KG1 (cell line): ENCODE measurements around the gene POLA1.

Experiments used
- DNase-seq: peaks from one replicate; lab custom pipeline; 2025; lab: John Stamatoyannopoulos, UW

Gene POLA1

DNA sequence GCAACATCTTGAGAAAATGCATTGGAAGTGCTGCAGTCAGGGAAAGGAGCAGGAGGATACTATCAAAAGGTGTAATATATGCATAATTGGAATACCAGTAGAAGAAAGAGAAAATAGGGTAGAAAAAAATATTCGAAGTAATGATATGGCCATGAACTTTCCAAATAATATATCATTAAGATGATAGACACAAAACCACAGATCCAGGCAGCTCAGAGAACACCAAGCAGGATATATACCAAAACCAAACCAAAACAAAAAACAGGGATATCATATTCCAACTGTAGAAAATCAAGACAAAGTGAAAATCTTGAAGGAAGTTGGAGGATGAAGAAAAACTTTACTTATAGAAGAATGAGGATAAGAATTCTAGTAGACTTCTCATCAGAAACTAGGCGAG lies 9.7 kb upstream of the POLA1 start:
- no peak for DNase-seq

DNA sequence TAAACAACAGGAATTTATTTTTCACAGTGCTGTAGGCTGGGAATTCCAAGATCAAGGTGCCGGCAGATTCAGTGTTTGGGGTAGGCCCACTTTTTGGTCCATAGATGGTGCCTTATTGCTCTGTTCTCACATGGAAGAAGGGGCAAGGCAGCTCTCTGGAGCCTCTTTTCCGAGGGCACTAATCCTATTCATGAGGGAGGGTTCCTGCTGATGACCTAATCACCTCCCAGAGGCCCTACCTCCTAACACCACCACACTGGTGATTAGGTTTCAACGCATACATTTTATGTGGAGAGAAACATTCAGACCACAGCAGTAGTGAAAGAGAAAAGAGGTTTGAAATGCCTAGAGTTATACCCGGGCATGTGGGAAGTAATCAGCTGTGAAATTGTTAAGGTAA lies 1.4 kb upstream of the POLA1 start:
- no peak for DNase-seq

DNA sequence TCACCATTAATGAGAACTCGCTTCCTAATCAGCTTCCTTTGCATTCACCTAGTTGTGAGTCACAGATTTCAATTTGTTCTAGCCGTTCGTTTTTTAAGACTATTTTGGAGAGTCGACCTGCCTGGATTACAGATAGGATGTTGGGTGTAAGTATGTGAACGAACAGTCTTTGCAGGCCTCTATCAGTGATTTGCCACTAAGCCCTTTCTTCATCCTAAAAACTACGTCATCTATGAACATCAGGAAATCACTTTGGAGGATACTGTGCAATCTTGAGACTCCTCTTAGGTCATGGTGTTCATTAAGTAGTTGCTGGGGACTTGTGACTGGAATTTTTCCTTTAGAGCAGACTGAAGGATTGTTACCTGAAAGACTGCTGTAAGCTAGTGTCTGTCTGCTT lies 1.1 kb downstream of the POLA1 start:
- DNase-seq, result no peak

DNA sequence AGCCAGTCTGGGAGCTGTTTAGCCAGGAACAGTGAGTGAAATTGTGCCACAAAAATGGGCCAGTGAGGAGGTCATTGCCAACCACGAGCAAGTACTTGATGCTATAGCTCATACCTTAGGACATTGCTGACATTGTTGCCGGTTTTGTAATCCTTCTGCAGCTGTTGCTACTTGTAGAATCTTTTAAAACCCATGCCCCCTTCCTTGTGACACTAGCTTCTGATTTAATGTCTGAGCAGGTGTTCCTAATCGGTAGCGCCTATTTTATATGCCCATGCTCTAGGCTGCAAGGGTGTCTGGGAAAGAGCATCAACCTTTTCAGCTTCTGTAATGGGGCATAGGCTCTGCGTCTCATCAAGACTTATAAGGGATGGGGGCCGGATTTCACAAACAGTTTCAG lies 2.6 kb downstream of the POLA1 start:
- no peak for DNase-seq

DNA sequence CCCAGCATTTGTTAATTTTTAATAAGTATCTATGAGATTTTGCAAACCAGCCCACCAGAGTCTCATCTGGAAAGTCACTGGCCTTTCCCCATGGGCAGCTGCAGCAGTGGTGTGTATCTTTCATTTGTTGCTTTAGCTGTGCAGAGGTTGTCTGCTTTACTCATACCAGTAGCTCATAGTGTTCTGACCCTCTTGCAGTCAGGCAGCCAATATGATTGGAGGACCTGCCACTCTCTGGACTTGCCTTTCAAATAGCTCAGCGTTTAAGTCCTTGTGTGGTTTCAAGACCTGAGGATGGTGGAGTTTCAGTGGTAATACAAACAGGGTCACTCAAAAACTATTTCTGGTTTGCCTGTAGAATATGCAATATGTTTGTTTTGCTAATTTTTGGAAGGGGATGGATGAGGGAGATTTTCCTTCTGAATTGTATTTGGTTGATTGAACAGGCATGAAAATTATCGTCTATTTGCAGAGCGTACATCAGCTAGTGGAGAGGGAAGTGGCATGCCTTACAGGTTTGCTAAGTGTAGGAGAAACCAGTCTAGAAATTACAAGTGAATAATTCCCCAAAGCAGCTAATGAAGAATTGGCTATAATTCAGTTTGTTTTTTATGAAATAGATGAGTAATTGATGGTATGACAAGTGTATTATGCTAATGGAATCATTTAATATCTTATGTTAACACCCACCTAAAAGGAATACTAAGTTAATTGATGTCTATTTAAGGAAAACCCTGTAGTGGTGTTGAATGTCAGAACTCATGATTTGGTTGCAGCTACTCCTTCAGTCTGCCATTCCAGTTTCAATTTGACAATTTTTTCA lies 8.9 kb downstream of the POLA1 start:
- DNase-seq, result no peak

DNA sequence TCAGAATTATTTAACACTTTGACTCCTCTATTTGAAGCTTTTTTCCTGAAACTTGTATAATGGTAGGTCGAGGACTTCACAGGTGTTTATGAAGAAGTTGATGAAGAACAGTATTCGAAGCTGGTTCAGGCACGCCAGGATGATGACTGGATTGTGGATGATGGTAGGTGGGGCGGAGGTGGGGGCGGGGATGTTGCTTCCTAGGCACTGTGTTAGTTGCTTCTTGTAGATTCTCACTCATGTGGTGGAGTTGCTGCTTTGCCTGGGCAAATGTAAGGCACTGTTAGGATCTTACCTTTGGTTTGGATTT lies 9.4 kb downstream of the POLA1 start:
- DNase-seq, result no peak

DNA sequence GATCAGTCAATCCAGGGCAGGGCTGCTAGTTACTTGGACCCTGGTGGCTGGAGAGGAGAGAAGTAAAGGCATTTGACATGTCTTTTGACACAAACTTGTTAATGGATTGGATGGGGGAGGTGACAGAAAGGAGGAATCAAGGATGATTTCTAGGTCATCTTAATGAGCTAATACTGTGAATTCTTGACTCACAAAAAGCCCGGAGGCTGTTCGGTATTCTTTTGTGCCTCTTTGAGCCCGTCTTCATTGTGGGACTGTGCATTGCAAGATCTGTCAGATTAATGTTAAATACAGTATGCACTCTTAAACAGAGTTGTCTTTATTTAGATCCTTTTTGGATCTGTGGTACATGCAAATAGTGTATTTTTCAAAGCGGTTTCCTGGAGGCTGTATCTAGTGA lies 25.1 kb downstream of the POLA1 start:
- no peak for DNase-seq

DNA sequence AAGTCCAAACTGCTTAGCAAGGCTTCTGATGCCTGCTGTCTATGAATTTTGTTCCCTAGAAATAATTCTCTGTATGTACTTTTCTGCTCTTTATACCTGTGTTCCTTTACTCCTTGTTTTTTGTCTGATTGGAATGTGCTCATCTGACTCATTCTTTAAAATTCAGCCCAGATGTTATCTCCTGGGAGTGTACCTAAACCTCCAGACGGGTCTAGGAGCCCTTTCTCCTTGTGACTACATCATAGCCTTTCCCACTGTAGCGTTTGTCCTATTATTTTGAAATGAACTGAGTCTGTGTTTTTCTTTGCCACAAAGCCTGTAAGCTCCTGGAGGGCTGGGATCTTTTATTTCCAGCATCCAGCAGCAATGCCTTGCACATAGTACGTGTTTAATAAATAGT lies 26.3 kb downstream of the POLA1 start:
- no peak for DNase-seq

DNA sequence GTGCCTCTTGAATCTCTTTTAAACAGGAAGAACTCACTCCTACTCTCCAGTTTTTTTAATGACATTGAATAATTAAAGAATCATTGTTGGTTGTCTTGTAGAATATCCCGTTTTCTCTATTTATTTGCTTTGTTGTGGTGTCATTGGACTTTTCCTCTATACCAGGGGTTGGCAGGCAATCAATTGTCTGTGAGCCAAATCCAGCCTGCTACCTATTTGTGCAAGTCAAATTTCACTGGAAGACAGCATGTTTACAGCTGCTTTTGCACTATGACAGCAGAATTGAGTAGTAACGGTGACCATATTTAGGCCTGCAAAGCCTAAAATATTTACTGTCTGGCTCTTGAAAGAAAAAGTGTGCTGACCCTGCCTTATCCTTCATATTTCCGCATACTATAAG lies 34.8 kb downstream of the POLA1 start:
- no peak for DNase-seq

DNA sequence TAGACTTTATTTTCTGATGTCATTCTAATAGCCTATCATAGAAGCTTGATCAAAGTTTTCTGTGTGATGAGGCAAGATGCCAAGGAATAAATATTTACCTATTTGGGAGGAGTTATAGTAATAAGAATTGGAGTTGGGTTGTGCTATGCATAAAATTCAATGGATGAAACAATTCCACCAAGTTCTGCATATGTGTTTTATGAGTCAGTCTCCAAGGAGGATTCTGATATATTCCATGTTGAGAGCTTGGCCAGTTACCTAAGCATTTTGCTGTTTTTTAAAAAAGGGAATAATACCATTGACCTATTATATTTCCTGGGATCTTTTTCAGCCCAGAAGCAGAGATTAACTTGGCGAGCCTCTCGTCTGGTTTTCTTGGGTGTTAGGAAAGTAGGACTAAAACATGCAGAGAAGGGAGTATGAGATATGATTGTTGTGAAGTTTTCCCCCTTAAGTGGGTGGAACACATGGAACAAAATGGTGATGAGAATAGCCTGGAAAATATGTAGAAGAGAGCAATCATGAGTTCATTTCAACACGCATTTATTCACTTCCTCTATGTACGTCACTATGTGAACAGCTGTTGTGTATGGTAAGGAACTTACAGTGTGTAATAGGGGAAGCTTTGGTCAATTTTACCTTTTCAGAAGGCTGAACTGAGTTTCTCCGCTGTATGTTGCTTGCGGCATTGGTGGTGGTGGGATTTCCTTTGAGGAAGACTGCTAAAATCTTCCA lies 39.2 kb downstream of the POLA1 start:
- no peak for DNase-seq

DNA sequence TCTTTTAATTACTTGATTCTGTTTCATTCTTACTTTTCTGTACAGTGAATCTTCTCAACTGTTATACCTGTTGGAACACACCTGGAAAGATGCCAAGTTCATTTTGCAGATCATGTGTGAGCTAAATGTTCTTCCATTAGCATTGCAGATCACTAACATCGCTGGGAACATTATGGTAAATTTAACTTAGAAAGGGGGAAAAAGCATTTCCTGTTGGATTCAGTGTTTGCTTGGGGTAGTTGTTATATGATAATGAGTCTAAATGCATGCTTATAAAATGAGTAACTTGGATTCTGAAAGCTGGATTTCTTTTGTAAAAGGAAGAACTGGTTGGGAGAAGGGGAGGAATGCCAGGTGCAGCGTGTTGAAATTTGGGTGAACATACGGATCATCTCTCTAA lies 47.6 kb downstream of the POLA1 start:
- no peak for DNase-seq

DNA sequence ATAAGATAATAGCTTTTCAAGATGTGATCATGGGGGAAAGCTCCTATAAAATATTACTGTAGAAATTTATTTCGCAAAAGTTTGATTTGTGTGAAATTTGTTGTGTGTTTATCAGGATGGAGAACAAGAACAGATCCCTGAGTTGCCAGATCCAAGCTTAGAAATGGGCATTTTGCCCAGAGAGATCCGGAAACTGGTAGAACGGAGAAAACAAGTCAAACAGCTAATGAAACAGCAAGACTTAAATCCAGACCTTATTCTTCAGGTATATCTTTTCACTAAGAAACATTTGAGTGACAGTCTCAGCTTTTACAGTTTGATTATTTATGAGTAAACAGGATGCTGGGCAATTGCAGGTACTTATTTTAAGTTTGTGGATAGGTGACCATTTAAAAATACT lies 54.5 kb downstream of the POLA1 start:
- DNase-seq, result no peak

DNA sequence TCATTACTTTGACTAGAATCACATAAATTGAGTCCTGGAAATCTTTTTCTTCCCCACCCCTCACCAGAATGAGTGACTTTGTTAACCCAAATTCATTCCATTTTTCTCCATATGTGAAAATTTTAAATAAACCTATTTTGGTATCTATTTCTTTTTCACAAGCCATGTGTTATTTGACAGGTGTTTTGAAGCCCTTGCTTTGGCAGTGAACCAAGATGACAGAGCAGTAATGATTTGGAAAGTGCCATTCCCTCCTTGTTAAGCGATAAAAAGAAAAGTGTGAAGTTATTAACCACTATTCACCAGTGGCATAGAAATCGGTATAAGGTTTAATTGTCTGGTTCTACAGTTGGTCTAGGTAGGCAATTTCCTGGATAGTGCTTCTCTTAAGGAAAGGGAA lies 66.1 kb downstream of the POLA1 start:
- no peak for DNase-seq

DNA sequence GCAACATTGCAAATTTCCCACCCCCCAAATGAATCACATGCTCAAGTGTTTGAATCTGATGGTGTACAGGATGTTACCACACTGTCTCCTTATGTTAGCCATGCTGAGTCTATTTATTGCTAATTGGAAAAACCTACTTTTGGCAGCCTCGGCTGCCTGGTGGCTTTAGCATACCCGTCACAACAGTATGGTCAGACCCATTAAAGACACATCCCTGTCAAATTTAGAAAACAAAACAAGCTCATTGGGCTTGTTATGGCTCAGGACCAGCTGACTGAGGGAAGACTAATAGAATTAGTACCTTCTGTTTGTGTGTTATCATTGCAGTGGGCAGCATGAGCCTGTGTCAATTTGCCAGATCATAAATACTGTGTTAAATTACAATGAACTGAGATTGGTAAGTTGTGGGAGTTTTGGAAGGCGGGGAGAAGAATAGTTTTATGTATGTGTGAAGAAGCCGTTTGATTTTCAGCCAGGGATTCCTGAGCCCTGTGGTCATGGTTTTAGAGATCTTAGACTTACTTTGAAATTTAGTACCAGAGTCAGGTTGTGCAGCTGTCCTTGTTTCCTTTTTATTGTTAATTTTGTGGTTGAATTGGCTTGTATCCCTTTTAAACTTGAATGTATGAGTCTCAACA lies 66.8 kb downstream of the POLA1 start:
- DNase-seq, result no peak

DNA sequence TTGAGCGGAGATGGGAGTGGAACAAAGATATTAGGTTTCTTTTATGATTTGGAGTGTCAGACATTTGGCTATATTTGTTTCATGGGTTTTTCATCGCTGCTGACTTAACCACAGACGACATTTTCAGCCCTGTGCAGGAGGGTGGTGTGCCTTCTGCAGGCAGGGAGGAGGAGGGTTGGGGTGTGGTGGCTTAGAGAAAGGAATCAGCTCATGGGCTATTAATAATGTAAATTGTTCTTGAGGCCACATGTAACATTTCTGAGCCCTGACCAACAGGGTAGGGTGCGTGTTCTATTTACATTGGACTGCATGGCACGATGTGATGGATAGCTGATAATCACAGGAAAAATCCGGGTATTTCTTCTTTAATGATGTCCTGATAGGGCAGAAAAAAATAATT lies 67.6 kb downstream of the POLA1 start:
- DNase-seq, result no peak

DNA sequence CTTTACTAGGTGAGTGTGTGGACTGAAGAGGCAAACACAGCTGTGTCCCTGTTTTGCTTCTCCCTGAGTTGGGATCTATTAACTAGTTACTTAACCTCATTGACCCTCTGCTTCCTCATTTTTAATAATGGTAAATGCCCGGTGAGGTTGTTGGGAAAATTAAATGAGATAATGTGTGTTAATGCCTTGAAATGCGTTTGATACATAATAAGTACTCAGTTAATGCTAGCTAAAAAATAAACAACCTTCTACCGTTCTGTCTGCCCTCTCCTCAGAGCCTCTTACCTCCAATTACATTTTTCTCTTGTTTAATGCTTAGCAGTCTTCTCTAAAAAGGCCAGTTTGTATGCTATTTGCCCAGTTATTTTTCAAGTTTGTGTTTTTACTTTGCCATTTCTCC lies 70.3 kb downstream of the POLA1 start:
- DNase-seq, result no peak

DNA sequence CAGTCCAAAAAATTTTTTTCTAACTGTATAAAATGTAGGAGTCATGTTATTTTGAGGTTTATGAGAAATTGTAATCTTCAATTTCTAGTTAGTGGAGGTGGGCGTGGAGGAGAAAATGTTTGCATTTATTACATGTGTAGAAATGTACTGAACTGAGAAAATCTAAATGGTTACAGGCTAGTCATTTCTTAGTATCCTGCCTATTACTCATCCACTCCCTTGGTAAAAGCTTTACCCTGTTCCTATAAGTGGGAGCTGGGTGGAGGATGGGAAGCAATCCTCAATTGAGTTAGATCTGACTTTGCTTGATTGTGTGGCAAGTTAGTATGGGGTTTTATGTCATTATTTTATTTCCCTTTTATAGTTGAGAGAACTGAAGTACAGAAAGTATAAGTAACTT lies 73.8 kb downstream of the POLA1 start:
- no peak for DNase-seq

DNA sequence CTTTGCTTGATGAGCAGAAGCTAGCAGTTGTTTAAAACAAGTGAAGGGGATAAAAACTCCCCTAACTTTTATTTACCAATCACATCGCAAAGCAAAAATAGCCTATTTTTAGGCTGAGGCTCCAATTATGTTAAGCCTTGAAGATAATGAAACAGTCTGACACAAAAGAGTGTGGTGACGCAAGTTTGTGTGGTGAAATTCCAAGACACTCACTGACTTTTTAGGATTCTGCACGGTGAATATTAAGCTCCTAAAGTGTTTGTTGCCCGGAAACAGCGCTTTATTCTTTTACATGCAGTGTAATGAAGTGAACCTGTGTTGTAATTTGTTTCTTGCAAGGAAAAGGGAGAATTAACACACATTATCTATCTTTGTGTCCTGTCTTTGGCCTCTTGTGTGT lies 74.8 kb downstream of the POLA1 start:
- no peak for DNase-seq

DNA sequence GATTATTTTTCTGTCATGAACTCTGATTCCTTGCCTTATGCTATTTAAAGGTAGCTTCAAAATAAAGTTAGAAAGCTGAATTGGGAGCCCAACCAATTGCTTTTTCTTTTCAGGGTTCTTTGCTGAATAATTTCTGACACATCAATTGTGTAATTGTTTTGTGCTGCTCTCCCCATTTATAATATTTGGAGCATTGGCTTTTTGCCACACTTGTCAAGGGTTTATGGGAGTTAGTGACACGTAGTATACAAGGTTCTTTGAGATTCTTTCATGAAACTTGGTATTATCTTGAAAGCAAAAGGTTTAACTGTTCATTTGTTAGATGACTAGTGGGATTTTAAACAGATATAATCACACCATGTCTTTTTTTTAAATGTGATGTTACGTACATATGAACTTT lies 80.9 kb downstream of the POLA1 start:
- no peak for DNase-seq

DNA sequence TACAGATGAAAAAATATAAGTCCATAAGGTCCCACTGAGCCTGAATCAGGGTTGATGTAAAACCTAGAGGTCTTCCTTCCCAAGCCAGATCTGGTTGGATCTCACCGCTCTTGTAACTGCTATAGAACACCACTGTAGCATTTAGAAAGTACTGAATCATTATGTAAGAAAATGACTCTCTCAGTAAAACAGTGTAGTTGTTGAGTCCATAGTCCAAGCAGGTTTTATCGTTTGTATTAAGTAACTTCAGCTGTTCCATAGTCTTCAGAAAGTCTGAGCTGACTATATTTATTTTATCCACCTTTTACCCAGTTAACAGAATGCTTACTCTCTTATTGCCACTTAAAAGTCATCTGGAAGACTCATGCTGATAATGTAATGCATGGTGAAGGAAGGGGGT lies 82.2 kb downstream of the POLA1 start:
- no peak for DNase-seq

DNA sequence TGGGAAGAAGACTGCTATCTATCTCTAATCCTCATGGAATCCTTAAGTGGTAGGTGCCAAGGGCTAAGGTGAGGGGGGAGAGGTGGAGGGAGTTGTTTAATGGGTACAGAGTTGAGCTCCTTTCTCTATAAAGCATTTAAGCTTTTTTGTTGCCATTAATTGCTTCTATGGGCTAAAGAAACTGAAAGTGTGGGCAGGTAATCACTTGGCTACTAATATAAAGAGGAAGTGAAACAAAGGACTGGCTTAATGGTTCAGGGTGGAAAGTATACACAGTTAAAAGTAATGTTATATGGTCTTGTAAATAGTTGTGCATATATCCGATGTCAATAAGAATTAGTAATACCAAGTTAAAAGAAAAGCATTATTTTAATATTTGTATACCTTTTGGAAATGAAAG lies 83.9 kb downstream of the POLA1 start:
- no peak for DNase-seq

DNA sequence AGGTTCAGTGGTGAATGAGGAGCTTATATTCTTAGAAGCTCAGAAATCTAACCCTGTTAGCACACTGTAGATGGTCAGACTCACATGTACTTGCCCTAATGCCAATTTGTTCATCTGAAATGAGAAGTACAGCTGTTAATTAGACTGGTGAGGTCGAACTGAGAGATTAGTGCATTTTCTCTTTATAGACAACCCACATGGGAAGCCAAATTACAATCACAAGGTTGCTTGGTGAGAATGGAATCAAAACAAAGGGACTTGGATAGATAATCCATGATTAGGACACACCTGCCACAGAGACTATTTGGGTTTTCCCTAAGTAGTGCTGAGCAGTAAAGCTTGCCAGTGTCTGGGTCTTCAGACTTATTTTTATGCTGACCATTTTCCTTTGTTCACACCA lies 88.3 kb downstream of the POLA1 start:
- DNase-seq, result no peak

DNA sequence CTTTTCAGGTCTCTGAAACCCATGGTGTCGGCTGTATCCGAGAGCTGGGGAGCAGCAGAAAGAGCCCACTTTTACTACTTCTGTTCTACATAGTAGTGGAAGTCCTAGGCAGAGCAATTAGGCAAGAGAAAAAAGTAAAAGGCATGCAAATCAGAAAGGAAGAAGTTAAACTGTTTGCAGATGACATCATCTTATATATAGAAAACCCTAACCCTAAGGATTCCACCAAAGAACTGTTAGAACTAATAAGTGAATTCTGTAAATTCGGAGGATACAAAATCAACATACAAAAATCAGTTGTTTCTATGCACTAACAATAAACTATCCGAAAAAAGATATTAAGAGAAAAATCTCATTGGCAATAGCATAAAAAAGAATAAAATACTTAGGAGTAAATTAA lies 95.3 kb downstream of the POLA1 start:
- DNase-seq, result no peak

DNA sequence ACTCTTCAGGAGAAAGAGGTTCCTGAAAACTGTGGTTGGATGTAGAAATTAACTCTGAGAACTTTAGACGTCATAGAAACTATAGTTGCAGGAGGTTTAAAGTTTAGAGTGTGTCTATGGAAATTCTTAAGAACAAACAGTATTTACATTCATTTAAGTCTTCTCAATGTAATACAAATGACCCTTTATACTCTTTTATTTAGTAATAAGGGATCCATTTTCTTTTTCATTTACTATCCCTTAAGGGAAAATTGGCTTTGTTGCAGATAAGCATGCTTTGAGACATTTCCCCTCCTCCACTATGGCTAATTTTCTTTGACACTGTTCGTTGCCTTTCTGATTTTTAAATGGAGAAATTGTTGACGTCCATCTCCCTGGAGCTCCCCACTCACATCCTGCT lies 96.4 kb downstream of the POLA1 start:
- no peak for DNase-seq
